SK-N-SH (cell line): ENCODE data around the gene ASCL5. TPM values are rescaled to one million over a fixed set of nuclear protein-coding genes. Genes with fewer than 3 reads are reported as not detected.

Experiments
- CTCF ChIA-PET: fragments of 300-600, 350-600 bp; formaldehyde crosslinking; extraction: SDS; loops from one replicate; lab custom pipeline; 2021; lab: Yijun Ruan, JAX
- POLR2A ChIA-PET: fragments of 350-600 bp; sonication (Branson Sonifier 250); formaldehyde crosslinking; extraction: SDS; loops from one replicate; lab custom pipeline; 2020; ENCODE audit warnings: antibody characterized with exemption, inconsistent platforms; lab: Yijun Ruan, JAX
- DNase-seq: peaks from one replicate; pipeline ENCODE4 v3.0.0; 2012
- H2AFZ ChIP-seq: fragments of 200-600 bp; sonication (generic); 2 replicates; pipeline ENCODE4 v1.8.1; 2016; ENCODE audit warnings: antibody characterized with exemption, mild to moderate bottlenecking, low read depth
- H3F3A ChIP-seq: fragments of 200-600 bp; sonication (generic); replicated peaks from 2 replicates; pipeline ENCODE3; 2016; ENCODE audit warnings: antibody characterized with exemption, mild to moderate bottlenecking; ENCODE audit not compliant: insufficient read depth
- H3K27ac ChIP-seq, 2 experiments: fragments of 200-500 bp in 1 of 2; fragments of 200-600 bp in 1 of 2; sonication (Bioruptor generic) in 1 of 2; sonication (generic), shearing (Covaris generic) in 1 of 2; 2 replicates each; pipeline versions ENCODE4 v1.5.1 to v1.6.1; 2014 to 2016; ENCODE audit warnings: low read depth in 2 of 2, inconsistent platforms in 1 of 2, low read length in 1 of 2, mild to moderate bottlenecking in 1 of 2, mixed read lengths in 1 of 2
- H3K27me3 ChIP-seq: fragments of 200-600 bp; sonication (generic), shearing (Covaris generic); 2 replicates; pipeline ENCODE4 v1.6.1; 2016; ENCODE audit warnings: mixed run types; ENCODE audit not compliant: insufficient read depth
- H3K36me3 ChIP-seq, 2 experiments: fragments of 200-500 bp in 1 of 2; fragments of 200-600 bp in 1 of 2; sonication (Bioruptor generic) in 1 of 2; sonication (generic) in 1 of 2; replicated peaks in 1 of 2; 2 replicates each; pipeline versions ENCODE3 to v1.5.1; 2014 to 2016; ENCODE audit warnings: low read length in 1 of 2, mild to moderate bottlenecking in 1 of 2; ENCODE audit not compliant: insufficient read depth in 2 of 2, control insufficient read depth in 1 of 2
- H3K4me1 ChIP-seq, 2 experiments: fragments of 200-500 bp in 1 of 2; fragments of 200-600 bp in 1 of 2; sonication (Bioruptor generic) in 1 of 2; sonication (generic), shearing (Covaris generic) in 1 of 2; 2 replicates each; pipeline versions ENCODE4 v1.5.1 to v1.6.1; 2014 to 2016; ENCODE audit warnings: low read depth in 1 of 2, low read length in 1 of 2, mixed run types in 1 of 2; ENCODE audit not compliant: insufficient read depth in 2 of 2, control insufficient read depth in 1 of 2
- H3K4me2 ChIP-seq: fragments of 200-600 bp; sonication (generic), shearing (Covaris generic); 2 replicates; pipeline ENCODE4 v1.6.1; 2017; ENCODE audit warnings: mixed run types
- H3K4me3 ChIP-seq, 2 experiments: fragments of 200-500 bp in 1 of 2; fragments of 200-600 bp in 1 of 2; sonication (Bioruptor generic) in 1 of 2; sonication (generic), shearing (Covaris generic) in 1 of 2; 2 replicates each; pipeline versions ENCODE4 v1.5.1 to v1.8.1; 2014 to 2016; ENCODE audit warnings: low read depth in 2 of 2, inconsistent platforms in 1 of 2, low read length in 1 of 2, mild to moderate bottlenecking in 1 of 2, mixed read lengths in 1 of 2, moderate library complexity in 1 of 2
- H3K79me2 ChIP-seq: fragments of 200-600 bp; sonication (generic); 2 replicates; pipeline ENCODE4 v1.8.1; 2017; ENCODE audit warnings: mild to moderate bottlenecking; ENCODE audit not compliant: insufficient read depth
- H3K9ac ChIP-seq: fragments of 200-600 bp; sonication (generic); 2 replicates; pipeline ENCODE4 v1.6.1; 2017; ENCODE audit warnings: mixed run types
- H3K9me2 ChIP-seq: fragments of 200-600 bp; sonication (generic); 2 replicates; pipeline ENCODE4 v1.6.1; 2017; ENCODE audit warnings: mixed run types
- H3K9me3 ChIP-seq: fragments of 200-600 bp; sonication (generic); 2 replicates; pipeline ENCODE4 v1.6.1; 2017; ENCODE audit warnings: mixed run types, mild to moderate bottlenecking, moderate library complexity
- H4K20me1 ChIP-seq: fragments of 200-600 bp; sonication (generic); 2 replicates; pipeline ENCODE4 v1.6.1; 2017; ENCODE audit warnings: mild to moderate bottlenecking, mixed run types; ENCODE audit not compliant: insufficient read depth
- CHD2 ChIP-seq: fragments of 150-350 bp; IDR thresholded peaks from 2 replicates; pipeline ENCODE4 v1.6.1; 2018; ENCODE audit warnings: low read length; ENCODE audit not compliant: partially characterized antibody
- ELF1 ChIP-seq: IDR thresholded peaks from 2 replicates; pipeline ENCODE4 v1.4.0; 2012
- EP300 ChIP-seq, 2 experiments: IDR thresholded peaks; 2 replicates each; pipeline versions ENCODE4 v1.4.0 to v1.6.1; 2012; ENCODE audit warnings: borderline replicate concordance in 1 of 2, low read depth in 1 of 2, low read length in 1 of 2
- EZH2phosphoT487 ChIP-seq: fragments of 200-600 bp; sonication (generic); IDR thresholded peaks from 2 replicates; pipeline ENCODE4 v1.6.1; 2017; ENCODE audit warnings: low read depth, mixed run types, mild to moderate bottlenecking, antibody characterized with exemption, moderate library complexity, borderline replicate concordance
- FOSL2 ChIP-seq: IDR thresholded peaks from 2 replicates; pipeline ENCODE4 v1.4.0; 2012; ENCODE audit warnings: low read depth, mild to moderate bottlenecking, moderate library complexity, borderline replicate concordance
- FOXJ3 ChIP-seq: sonication (generic); formaldehyde crosslinking; IDR thresholded peaks from 2 replicates; pipeline ENCODE4 v1.5.1; 2020; ENCODE audit warnings: mild to moderate bottlenecking, missing genetic modification reagents
- FOXM1 ChIP-seq: IDR thresholded peaks from 2 replicates; pipeline ENCODE4 v1.4.0; 2012; ENCODE audit warnings: low read depth, mild to moderate bottlenecking
- GABPA ChIP-seq: IDR thresholded peaks from 2 replicates; pipeline ENCODE4 v1.4.0; 2012; ENCODE audit warnings: low read depth, mild to moderate bottlenecking
- GATA2 ChIP-seq: sonication (generic); formaldehyde crosslinking; IDR thresholded peaks from 2 replicates; pipeline ENCODE4 v1.5.0; 2020; ENCODE audit warnings: mild to moderate bottlenecking, missing genetic modification reagents
- JUND ChIP-seq: IDR thresholded peaks from 2 replicates; pipeline ENCODE4 v1.4.0; 2012
- MEF2A ChIP-seq: IDR thresholded peaks from 2 replicates; pipeline ENCODE4 v1.4.0; 2012; ENCODE audit warnings: low read depth, borderline replicate concordance
- MXI1 ChIP-seq: IDR thresholded peaks from 2 replicates; pipeline ENCODE4 v1.6.1; 2012; ENCODE audit warnings: mild to moderate bottlenecking, low read depth, low read length, improper control_type of control experiment
- NFIC ChIP-seq: IDR thresholded peaks from 2 replicates; pipeline ENCODE4 v1.4.0; 2012; ENCODE audit warnings: borderline replicate concordance
- NRF1 ChIP-seq: IDR thresholded peaks from 2 replicates; pipeline ENCODE4 v1.6.1; 2012; ENCODE audit warnings: low read depth, mild to moderate bottlenecking, low read length
- POLR2AphosphoS5 ChIP-seq: IDR thresholded peaks from 2 replicates; pipeline ENCODE4 v1.6.1; 2012; ENCODE audit warnings: low read depth, low read length
- RAD21 ChIP-seq: IDR thresholded peaks from 2 replicates; pipeline ENCODE4 v1.6.1; 2012; ENCODE audit warnings: mild to moderate bottlenecking, low read length
- RCOR1 ChIP-seq: fragments of 150-350 bp; IDR thresholded peaks from 2 replicates; pipeline ENCODE4 v1.6.1; 2017; ENCODE audit warnings: antibody characterized with exemption, low read length
- RFX5 ChIP-seq: IDR thresholded peaks from 2 replicates; pipeline ENCODE4 v1.6.1; 2012; ENCODE audit warnings: mild to moderate bottlenecking, improper control_type of control experiment, low read length
- RXRA ChIP-seq: IDR thresholded peaks from 2 replicates; pipeline ENCODE4 v1.4.0; 2012; ENCODE audit warnings: low read depth, mild to moderate bottlenecking, borderline replicate concordance
- SIN3A ChIP-seq: IDR thresholded peaks from 2 replicates; pipeline ENCODE4 v1.6.1; 2012; ENCODE audit warnings: low read depth, mild to moderate bottlenecking, low read length, moderate library complexity, borderline replicate concordance
- SMC3 ChIP-seq: IDR thresholded peaks from 2 replicates; pipeline ENCODE4 v1.6.1; 2012; ENCODE audit warnings: low read depth, low read length, improper control_type of control experiment
- TCF12 ChIP-seq: IDR thresholded peaks from 2 replicates; pipeline ENCODE4 v1.4.0; 2012
- TEAD4 ChIP-seq: IDR thresholded peaks from 2 replicates; pipeline ENCODE4 v1.4.0; 2012; ENCODE audit warnings: mild to moderate bottlenecking, borderline replicate concordance; ENCODE audit not compliant: insufficient read depth
- YY1 ChIP-seq: IDR thresholded peaks from 2 replicates; pipeline ENCODE4 v1.4.0; 2012; ENCODE audit warnings: low read depth, mild to moderate bottlenecking
- WGBS: methylation state at CpG from one replicate; pipeline ENCODE4 v1.1.6; 2017; ENCODE audit warnings: low lambda C conversion rate; 5-methylcytosine and 5-hydroxymethylcytosine counted together
- polyA plus RNA-seq, 3 experiments: library from polyadenylated mRNA; depleted of rRNA; stranded (reverse); fragments of >200 nt; gene quantifications; 2 replicates each; pipeline ENCODE4 v1.2.3, GENCODE V29; 2012
- TF ChIP-seq, protein P1 (sequence below): IDR thresholded peaks from 2 replicates; pipeline ENCODE4 v1.4.0; 2012; ENCODE audit warnings: low read depth, borderline replicate concordance
- TF ChIP-seq, protein P2 (sequence below): IDR thresholded peaks from 2 replicates; pipeline ENCODE4 v1.4.0; 2012; ENCODE audit warnings: low read depth, borderline replicate concordance
- TF ChIP-seq, protein P3 (sequence below): fragments of 150-350 bp; IDR thresholded peaks from 2 replicates; pipeline ENCODE4 v1.6.1; 2016; ENCODE audit warnings: mild to moderate bottlenecking, low read depth, low read length
- TF ChIP-seq, protein P4 (sequence below): IDR thresholded peaks from 2 replicates; pipeline ENCODE4; 2012
- TF ChIP-seq, protein P5 (sequence below): IDR thresholded peaks from 2 replicates; pipeline ENCODE4 v1.4.0; 2012; ENCODE audit warnings: low read depth

The ASCL5 gene
- polyA plus RNA-seq, 1 of the 3 experiments (the other 2 are of a cell fraction), result not detected

DNA sequence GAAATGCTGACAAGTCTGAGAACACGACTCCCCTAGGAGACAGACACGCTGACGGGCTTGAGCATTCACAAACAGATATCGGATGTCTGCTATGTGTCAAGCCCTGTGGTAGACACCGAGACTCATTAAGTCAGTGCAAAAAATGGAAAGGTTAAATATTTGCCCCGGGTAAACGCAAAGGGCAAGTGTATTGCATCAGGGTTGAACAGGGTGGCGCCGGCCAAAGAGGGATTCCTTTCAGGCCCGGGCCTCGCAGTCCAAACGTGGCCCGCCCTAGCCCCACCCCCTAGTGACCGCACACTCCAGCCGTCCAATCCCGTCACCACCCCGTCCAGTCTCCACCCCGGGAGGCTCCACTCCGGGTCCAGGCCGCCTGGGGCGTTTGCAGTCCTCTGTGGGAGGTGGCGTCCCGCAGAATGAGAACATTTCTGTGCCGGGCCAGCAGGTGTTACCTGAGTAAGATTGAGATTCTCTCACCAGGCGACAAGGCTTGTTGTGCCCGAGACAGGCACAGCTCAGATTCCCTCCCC is 43.6 kb upstream of the ASCL5 start:
- Histone ChIP-seq H3F3A (no peaks in the 10 kb centered on the region), H3K36me3 (no peaks in the 10 kb centered on the region), H3K27me3 (0 out of 2 replicates have a peak, but pooled peaks cover 7% of the 10 kb centered on the region), H3K9ac (peak overlapping the region; percentile 64; the same call in 1 of the 2 replicates), H3K4me2 (peak overlapping the region; percentile 92), H3K4me3 (peak overlapping the region; percentile 70 to 79), H3K9me3 (no peaks in the 10 kb centered on the region), H4K20me1 (no peaks in the 10 kb centered on the region), H3K79me2 (no peaks in the 10 kb centered on the region), H2AFZ (peak overlapping the region; percentile 98), H3K4me1 (peaks cover 0 to 10% of the 10 kb centered on the region in 2 experiments; a peak in 2 of 4 replicates), H3K27ac (peak overlapping the region in 1 of 2 experiments; percentile 76; a peak in 2 of 4 replicates), H3K9me2 (no peaks in the 10 kb centered on the region)
- POLR2A ChIA-PET, result no interaction called here
- DNase-seq, result peak; percentile 97
- CTCF ChIA-PET, result interaction anchor here (1.5 to 3.0 kb wide), 6 partner anchors 12 to 52 kb away, joined by 3 to 15 read pairs (median 10); partner anchors contain the start of gene TMEM9
- 24% methylated on average over 11 of the region's 26 CpGs for WGBS
- TF ChIP-seq EZH2phosphoT487, result no peak
- peak; percentile 70 for TF ChIP-seq POLR2AphosphoS5
- peak; percentile 74 for TF ChIP-seq RFX5
- no peak for TF ChIP-seq NFIC
- TF ChIP-seq, protein P1, sequence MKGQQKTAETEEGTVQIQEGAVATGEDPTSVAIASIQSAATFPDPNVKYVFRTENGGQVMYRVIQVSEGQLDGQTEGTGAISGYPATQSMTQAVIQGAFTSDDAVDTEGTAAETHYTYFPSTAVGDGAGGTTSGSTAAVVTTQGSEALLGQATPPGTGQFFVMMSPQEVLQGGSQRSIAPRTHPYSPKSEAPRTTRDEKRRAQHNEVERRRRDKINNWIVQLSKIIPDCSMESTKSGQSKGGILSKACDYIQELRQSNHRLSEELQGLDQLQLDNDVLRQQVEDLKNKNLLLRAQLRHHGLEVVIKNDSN, result no peak
- no peak for TF ChIP-seq FOSL2
- TF ChIP-seq RCOR1, result no peak
- no peak for TF ChIP-seq YY1
- TF ChIP-seq, protein P2, sequence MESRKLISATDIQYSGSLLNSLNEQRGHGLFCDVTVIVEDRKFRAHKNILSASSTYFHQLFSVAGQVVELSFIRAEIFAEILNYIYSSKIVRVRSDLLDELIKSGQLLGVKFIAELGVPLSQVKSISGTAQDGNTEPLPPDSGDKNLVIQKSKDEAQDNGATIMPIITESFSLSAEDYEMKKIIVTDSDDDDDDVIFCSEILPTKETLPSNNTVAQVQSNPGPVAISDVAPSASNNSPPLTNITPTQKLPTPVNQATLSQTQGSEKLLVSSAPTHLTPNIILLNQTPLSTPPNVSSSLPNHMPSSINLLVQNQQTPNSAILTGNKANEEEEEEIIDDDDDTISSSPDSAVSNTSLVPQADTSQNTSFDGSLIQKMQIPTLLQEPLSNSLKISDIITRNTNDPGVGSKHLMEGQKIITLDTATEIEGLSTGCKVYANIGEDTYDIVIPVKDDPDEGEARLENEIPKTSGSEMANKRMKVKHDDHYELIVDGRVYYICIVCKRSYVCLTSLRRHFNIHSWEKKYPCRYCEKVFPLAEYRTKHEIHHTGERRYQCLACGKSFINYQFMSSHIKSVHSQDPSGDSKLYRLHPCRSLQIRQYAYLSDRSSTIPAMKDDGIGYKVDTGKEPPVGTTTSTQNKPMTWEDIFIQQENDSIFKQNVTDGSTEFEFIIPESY, result no peak
- TF ChIP-seq, protein P3, sequence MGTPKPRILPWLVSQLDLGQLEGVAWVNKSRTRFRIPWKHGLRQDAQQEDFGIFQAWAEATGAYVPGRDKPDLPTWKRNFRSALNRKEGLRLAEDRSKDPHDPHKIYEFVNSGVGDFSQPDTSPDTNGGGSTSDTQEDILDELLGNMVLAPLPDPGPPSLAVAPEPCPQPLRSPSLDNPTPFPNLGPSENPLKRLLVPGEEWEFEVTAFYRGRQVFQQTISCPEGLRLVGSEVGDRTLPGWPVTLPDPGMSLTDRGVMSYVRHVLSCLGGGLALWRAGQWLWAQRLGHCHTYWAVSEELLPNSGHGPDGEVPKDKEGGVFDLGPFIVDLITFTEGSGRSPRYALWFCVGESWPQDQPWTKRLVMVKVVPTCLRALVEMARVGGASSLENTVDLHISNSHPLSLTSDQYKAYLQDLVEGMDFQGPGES, result no peak
- TF ChIP-seq, protein P4, sequence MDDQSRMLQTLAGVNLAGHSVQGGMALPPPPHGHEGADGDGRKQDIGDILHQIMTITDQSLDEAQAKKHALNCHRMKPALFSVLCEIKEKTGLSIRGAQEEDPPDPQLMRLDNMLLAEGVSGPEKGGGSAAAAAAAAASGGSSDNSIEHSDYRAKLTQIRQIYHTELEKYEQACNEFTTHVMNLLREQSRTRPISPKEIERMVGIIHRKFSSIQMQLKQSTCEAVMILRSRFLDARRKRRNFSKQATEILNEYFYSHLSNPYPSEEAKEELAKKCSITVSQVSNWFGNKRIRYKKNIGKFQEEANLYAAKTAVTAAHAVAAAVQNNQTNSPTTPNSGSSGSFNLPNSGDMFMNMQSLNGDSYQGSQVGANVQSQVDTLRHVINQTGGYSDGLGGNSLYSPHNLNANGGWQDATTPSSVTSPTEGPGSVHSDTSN, result no peak
- TF ChIP-seq FOXM1, result no peak
- TF ChIP-seq RXRA, result no peak
- no peak for TF ChIP-seq NRF1
- TF ChIP-seq GABPA, result no peak
- TF ChIP-seq MXI1, result no peak; the same call in 1 of the 2 replicates
- TF ChIP-seq TEAD4, result no peak
- TF ChIP-seq SMC3, result no peak
- TF ChIP-seq, protein P5, sequence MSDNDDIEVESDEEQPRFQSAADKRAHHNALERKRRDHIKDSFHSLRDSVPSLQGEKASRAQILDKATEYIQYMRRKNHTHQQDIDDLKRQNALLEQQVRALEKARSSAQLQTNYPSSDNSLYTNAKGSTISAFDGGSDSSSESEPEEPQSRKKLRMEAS, result peak; percentile 78; the same call in 1 of the 2 replicates
- TF ChIP-seq TCF12, result peak; percentile 4; the same call in 1 of the 2 replicates
- no peak for TF ChIP-seq ELF1
- TF ChIP-seq CHD2, result no peak
- TF ChIP-seq JUND, result no peak
- TF ChIP-seq FOXJ3, result no peak; the same call in 1 of the 2 replicates
- no peak for TF ChIP-seq GATA2
- no peak for TF ChIP-seq MEF2A
- TF ChIP-seq EP300 (IDR thresholded peaks at IDR 0.05; ENCODE audit: borderline replicate concordance in 1 of 2, low read depth in 1 of 2, low read length in 1 of 2), result no peak
- no peak for TF ChIP-seq RAD21
- TF ChIP-seq SIN3A, result 0 out of 2 replicates have a peak, but pooled peaks have one; percentile 11
